ENCODE data around the gene FERMT3. TPM values are rescaled to one million over a fixed set of nuclear protein-coding genes. Genes with fewer than 3 reads are reported as not detected.
A peak's percentile ranks its signal among the peaks of the same experiment; 100 is the strongest.

The FERMT3 gene
- total and polyA plus RNA-seq, 2 of the 13 experiments (the other 11 are each of a cell fraction or from before 2014, with no cell fraction given): 0.29 TPM; not detected in 1

DNA sequence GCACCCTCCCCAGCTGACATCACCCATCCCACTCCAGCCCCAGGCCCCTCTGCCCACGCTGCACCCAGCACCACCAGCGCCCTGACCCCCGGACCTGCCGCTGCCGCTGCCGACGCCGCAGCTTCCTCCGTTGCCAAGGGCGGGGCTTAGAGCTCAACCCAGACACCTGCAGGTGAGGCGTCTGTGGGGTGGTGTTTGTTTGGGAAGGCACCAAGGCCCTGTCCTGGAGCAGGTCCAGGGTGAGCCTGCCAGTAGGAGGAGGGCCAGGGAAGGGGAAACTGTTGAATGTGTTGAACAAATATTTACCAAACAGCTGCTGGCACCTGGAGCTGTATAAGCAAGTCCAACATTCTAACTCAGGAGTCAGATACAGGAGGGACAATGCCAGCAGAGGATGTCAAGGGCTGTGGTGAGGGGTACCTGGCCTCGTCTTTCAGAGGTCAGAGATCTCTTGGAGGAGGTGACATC is 31.0 kb downstream of the FERMT3 start (continued):
- TF ChIP-seq HMG20B (CRISPR knock-in tag; conservative IDR thresholded peaks at IDR 0.05): no peak; the same call in 1 of the 2 replicates
- TF ChIP-seq, protein P1, sequence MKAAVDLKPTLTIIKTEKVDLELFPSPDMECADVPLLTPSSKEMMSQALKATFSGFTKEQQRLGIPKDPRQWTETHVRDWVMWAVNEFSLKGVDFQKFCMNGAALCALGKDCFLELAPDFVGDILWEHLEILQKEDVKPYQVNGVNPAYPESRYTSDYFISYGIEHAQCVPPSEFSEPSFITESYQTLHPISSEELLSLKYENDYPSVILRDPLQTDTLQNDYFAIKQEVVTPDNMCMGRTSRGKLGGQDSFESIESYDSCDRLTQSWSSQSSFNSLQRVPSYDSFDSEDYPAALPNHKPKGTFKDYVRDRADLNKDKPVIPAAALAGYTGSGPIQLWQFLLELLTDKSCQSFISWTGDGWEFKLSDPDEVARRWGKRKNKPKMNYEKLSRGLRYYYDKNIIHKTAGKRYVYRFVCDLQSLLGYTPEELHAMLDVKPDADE (CRISPR knock-in tag; IDR thresholded peaks at IDR 0.05): no peak
- TF ChIP-seq RBAK (CRISPR knock-in tag; IDR thresholded peaks at IDR 0.05): no peak
- no peak for TF ChIP-seq ZNF124 (CRISPR knock-in tag; IDR thresholded peaks at IDR 0.05)
- TF ChIP-seq ZBTB42 (CRISPR knock-in tag; IDR thresholded peaks at IDR 0.05): no peak
- TF ChIP-seq ZNF563 (CRISPR knock-in tag; IDR thresholded peaks at IDR 0.05): no peak
- no peak for TF ChIP-seq PHF5A (CRISPR knock-in tag; IDR thresholded peaks at IDR 0.05; ENCODE audit: low read depth, unreplicated experiment)
- peak; percentile 20; the same call in 1 of the 2 replicates for TF ChIP-seq MIXL1 (CRISPR knock-in tag; IDR thresholded peaks at IDR 0.05)
- no peak for TF ChIP-seq ARNT2 (CRISPR knock-in tag; IDR thresholded peaks at IDR 0.05; ENCODE audit: low read depth)
- TF ChIP-seq NCOA2 (CRISPR knock-in tag; IDR thresholded peaks at IDR 0.05): peak; percentile 50; the same call in 1 of the 2 replicates
- no peak for TF ChIP-seq HNRNPK (IDR thresholded peaks at IDR 0.05; ENCODE audit: low read depth, low read length, poor library complexity, severe bottlenecking)
- TF ChIP-seq SETDB1 (CRISPR knock-in tag; IDR thresholded peaks at IDR 0.05; ENCODE audit: borderline replicate concordance): no peak
- TF ChIP-seq, protein P2, sequence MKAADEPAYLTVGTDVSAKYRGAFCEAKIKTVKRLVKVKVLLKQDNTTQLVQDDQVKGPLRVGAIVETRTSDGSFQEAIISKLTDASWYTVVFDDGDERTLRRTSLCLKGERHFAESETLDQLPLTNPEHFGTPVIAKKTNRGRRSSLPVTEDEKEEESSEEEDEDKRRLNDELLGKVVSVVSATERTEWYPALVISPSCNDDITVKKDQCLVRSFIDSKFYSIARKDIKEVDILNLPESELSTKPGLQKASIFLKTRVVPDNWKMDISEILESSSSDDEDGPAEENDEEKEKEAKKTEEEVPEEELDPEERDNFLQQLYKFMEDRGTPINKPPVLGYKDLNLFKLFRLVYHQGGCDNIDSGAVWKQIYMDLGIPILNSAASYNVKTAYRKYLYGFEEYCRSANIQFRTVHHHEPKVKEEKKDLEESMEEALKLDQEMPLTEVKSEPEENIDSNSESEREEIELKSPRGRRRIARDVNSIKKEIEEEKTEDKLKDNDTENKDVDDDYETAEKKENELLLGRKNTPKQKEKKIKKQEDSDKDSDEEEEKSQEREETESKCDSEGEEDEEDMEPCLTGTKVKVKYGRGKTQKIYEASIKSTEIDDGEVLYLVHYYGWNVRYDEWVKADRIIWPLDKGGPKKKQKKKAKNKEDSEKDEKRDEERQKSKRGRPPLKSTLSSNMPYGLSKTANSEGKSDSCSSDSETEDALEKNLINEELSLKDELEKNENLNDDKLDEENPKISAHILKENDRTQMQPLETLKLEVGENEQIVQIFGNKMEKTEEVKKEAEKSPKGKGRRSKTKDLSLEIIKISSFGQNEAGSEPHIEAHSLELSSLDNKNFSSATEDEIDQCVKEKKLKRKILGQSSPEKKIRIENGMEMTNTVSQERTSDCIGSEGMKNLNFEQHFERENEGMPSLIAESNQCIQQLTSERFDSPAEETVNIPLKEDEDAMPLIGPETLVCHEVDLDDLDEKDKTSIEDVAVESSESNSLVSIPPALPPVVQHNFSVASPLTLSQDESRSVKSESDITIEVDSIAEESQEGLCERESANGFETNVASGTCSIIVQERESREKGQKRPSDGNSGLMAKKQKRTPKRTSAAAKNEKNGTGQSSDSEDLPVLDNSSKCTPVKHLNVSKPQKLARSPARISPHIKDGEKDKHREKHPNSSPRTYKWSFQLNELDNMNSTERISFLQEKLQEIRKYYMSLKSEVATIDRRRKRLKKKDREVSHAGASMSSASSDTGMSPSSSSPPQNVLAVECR (CRISPR knock-in tag; IDR thresholded peaks at IDR 0.05; ENCODE audit: borderline replicate concordance): peak; percentile 83; the same call in 1 of the 2 replicates
- no peak for TF ChIP-seq ZNF773 (CRISPR knock-in tag; IDR thresholded peaks at IDR 0.05; ENCODE audit: borderline replicate concordance)
- TF ChIP-seq GABPA (IDR thresholded peaks at IDR 0.05; ENCODE audit: low read depth, low read length): no peak
- TF ChIP-seq GABPA (CRISPR knock-in tag; IDR thresholded peaks at IDR 0.05; ENCODE audit: low read depth): peak; percentile 63
- no peak for TF ChIP-seq SOX6 (IDR thresholded peaks at IDR 0.05)
- TF ChIP-seq SOX6 (CRISPR knock-in tag; IDR thresholded peaks at IDR 0.05): peak; percentile 80
- no peak for TF ChIP-seq ZNF33A (CRISPR knock-in tag; IDR thresholded peaks at IDR 0.05; ENCODE audit: borderline replicate concordance)
- peak; percentile 79; the same call in 1 of the 2 replicates for TF ChIP-seq PITX1 (CRISPR knock-in tag; IDR thresholded peaks at IDR 0.05)
- TF ChIP-seq, protein P3, sequence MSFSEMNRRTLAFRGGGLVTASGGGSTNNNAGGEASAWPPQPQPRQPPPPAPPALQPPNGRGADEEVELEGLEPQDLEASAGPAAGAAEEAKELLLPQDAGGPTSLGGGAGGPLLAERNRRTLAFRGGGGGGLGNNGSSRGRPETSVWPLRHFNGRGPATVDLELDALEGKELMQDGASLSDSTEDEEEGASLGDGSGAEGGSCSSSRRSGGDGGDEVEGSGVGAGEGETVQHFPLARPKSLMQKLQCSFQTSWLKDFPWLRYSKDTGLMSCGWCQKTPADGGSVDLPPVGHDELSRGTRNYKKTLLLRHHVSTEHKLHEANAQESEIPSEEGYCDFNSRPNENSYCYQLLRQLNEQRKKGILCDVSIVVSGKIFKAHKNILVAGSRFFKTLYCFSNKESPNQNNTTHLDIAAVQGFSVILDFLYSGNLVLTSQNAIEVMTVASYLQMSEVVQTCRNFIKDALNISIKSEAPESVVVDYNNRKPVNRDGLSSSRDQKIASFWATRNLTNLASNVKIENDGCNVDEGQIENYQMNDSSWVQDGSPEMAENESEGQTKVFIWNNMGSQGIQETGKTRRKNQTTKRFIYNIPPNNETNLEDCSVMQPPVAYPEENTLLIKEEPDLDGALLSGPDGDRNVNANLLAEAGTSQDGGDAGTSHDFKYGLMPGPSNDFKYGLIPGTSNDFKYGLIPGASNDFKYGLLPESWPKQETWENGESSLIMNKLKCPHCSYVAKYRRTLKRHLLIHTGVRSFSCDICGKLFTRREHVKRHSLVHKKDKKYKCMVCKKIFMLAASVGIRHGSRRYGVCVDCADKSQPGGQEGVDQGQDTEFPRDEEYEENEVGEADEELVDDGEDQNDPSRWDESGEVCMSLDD (CRISPR knock-in tag; IDR thresholded peaks at IDR 0.05; ENCODE audit: borderline replicate concordance): peak; percentile 14; the same call in 1 of the 2 replicates
- no peak for TF ChIP-seq ZNF670 (CRISPR knock-in tag; IDR thresholded peaks at IDR 0.05; ENCODE audit: borderline replicate concordance)
